Myocyte (in vitro differentiated cells): Measurements from ENCODE around the gene SAMD7. TPM values are rescaled to one million over a fixed set of nuclear protein-coding genes. Genes with fewer than 3 reads are reported as not detected.

Experiments
- DNase-seq: peaks from one replicate; pipeline ENCODE4 v3.0.0-alpha.2; 2012; ENCODE audit warnings: low read depth
- total RNA-seq: library from RNA; depleted of rRNA; stranded (reverse); fragments of >200 nt; gene quantifications from 2 replicates; pipeline ENCODE4 v1.2.3, GENCODE V29; 2014

The SAMD7 gene
- total RNA-seq, 1 donor from 2014 or later = not detected

- DNase-seq = no peak
Measured at GRCh38 chr3:169907476-169907875, 3.9 kb upstream of the SAMD7 start.

DNA sequence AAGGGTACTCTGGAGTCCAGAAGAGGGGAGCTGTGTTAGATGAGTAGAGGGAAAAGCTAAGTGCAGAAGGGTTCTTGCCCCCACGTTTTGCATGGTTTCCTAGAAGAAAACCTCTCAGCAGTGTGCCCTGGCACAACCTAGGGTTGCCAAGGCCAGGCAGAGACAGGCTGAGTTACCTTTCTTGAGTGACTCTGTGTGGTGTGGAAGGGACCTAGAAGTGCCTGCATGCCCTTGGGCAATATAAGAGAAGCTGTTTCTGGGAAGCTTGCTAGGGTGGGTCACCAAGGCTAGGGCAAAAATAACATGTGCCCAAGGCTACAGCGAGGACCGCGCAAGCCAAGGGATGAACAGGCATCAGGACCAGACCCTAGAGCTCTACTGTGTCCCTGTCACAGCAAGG, 3.4 kb upstream of the SAMD7 start:
- DNase-seq = no peak

- no peak for DNase-seq
Measured at GRCh38 chr3:169913323-169913722, 2.0 kb downstream of the SAMD7 start.

DNA sequence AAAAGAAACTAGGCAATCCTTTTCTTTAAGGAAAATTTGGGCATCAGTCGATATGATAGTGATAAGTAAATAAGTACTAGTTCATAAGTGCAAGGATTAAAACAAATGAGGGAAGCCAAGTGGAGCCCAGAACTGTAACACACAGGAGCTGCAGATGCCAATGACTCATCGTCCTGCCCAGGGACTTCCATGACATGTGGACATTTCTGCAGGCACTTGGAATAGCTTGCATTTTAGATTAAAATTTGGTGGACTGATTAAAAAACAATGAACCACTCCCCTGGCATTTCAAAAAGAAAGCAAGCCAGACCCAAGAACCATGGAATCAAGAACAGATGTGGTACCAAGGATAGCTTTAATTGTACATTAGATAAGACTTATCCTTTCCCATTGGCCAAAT, 2.9 kb downstream of the SAMD7 start:
- peak; percentile 34 for DNase-seq

DNA sequence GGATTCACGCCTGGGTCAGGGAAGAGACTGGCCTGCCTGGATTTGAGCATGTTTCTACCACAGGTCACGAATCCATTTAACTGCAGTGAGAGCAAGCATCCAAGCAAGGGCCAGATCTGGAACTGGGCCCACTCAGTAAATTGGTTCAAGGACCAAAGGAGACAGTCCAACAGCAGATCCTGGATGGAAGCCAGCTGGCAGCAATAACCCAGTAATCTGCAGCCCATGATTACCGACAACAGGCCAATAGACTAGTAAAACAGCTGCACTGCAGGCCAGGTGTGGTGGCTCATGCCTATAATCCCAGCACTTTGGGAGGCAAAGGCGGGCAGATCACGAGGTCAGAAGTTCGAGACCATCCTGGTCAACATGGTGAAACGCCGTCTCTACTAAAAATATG, 11.8 kb downstream of the SAMD7 start:
- peak; percentile 12 for DNase-seq

DNA sequence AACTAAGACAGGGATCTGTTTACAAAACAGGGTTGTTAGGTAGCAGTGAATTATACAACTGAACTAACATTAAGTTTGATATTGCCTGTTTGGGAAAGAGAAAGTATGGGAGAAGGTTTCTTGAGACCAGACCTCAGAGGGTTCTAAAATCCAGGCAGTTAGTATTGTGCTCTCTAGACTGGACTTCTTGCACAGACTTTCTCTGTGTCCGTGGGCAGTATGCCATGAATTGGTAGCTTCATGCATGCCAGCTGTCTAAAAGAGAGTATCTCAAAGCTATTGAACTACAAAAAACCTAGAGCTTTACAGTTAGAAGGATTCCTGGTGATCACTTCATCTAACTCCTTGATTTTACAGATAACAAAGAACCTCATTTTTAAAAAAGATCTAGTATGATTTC, 12.5 kb downstream of the SAMD7 start:
- no peak for DNase-seq

DNA sequence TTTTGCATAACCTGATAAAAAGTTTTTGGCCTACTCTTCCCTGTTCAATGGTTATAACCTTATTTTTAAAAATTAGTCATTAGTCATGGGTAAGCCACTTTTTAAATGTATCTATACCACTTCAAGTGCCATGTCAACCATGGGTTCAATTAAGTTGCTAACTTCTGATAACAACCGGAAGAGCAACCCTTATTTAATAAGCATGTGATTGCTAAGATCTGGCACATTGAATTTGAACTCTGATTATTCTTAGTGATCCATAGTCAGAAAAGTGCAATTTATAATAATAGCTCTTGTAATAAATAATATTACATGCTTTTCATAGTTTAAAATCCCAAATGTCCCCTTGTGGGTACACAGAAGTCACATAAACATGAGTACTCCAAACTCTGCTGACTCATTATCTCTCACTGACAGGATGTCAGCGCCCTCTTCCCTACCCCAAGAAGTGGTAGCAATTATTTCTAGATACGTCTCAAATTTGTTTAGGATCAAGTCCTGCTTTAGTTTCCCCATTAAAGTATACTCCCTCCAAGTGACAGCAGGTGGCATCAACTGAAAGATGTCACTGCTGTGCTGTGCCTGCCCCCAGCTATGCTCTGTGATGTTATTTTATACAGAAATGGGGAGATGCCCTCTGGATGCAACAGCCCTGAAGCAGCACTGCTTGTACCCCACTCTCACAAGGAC, 18.6 kb downstream of the SAMD7 start:
- no peak for DNase-seq

DNA sequence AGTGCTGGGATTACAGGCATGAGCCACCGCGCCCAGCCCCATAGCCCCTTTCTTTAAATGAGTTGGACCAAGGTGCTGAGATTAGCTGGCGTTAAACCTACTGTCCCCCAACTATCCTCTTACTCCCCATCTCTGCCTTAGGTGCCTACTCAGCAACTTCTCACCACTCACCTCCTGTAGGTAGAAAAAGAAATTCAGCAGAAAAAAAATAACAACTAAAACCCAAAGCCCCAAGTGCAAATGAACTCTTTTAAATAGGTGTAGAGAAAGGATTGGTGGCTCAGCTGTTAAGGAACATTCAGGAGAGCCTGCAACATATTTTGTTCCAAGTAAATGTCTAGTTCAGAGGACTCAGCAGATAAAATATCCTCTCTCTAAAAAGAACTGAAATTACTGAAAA, 19.5 kb downstream of the SAMD7 start:
- DNase-seq = no peak

DNA sequence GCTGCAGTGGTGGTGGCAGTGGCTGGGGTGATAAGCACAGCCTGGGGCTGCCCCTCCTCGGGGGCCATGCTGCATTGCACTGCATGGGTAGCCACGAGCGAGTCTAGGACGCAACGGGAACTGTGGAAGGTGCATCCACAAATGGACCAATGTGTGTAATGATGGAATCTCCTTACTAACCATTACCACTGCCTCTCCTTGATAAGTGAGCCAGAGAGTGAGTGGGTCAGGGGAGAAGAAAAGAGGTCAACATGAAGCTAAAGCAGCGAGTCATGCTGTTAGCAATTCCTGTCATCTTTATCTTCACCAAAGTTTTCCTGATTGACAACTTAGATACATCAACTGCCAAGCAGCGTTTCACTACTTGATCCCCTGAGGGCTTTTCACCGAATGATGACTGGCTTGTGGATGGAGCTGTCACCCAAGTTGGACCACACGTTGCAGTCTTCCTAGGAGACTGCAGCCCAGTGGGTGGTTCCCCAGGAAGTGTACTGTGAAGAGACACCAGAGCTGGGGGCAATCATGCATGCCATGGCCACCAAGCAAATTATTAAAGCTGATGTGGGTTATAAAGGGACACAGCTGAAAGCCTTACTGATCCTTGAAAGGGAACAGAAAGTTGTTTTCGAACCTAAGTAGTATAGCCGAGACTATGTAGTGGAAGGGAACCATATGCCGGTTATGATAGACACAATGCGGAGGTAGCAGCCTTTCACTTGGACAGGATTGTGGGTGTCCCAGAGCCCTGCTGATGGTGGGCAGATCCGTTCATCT, 20.6 kb downstream of the SAMD7 start:
- DNase-seq = no peak

DNA sequence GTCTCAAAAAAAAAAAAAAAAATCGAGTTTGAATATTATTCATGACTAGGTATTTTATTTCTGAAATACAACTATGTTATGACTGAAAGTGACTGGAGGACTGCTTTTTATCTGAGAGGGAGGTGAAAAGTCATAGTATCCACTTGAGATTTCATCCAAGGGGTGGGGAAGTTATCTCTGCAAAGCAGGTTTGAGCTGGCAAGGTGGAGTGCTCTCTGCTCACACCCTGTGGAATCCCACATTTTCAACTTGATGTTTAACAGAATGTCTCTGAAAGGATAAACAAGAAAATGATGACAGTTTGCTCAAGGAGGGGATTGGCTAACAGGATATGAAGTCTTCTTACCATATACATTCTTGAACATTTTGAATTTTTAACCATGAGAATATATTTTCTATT, 27.9 kb downstream of the SAMD7 start:
- no peak for DNase-seq

DNA sequence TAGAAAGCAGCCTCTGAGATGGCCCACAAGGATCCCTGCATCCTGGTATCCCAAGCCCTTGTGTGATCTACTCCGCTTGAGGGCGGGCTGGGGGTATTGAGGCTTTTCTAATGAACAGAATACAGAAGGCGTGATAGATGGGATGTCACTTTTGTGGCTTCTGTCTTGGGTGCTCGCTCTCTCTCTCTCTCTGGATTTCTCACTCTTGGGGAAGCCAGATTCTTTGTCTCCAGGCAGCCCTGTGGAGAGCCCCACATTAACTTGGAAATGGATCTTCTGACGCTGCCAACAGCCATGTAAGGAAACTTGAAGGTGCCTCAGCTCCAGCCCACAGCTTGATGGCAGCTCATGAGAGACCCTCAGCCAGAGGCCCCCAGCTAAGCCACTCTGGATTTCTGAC, 28.4 kb downstream of the SAMD7 start:
- DNase-seq = no peak

DNA sequence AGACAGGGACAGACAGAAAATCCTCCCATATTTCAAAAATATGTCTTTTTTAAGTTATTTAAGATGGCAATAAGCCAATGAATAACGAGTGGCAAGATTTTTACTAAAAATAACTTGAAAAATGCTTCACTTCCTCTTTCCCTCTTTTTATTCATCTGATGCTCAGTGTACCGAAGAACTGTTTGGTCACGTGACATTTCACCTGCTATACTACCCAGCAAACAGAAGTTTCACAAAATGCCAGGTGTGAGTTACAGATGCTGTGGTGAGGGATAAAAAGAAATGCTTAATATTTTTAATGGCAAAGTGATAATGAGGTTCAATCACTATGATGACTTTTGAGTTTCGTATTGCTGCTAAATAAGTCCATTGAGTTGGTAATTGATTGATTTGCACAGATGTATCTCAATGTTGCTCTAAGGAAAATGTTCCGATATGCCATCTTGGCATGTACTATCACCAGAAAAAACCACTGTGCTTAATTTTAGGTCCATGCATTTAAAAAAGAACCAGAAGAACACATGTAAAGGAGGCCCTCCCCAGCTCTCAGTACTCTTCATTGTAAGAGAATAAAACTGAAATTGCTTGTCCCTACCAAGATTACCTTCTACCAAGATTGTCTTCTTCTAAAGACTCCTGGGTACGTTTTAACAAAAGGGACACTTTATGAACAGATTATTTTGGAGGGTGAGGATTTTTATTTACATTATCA, 29.3 kb downstream of the SAMD7 start:
- no peak for DNase-seq

DNA sequence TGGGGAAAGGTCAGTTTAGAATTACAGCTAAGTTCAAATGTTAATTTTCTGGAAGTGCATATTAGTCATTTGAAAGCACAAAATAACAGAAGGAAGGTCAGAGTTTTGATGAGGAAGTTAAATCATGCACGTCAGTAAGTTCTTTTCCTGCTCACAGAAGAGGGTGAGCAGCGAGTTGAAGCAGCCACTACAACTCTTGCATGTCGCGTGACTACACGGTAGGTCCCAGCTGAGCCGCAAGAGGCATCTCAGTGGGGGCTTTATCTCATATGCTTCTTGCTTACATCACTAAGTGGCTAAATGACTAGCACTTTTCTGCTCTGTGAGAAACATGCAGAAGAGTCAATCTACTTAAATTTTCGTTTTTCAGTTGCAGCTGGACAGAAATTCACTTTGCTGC, 33.9 kb downstream of the SAMD7 start:
- DNase-seq = no peak

GRCh38 chr3:169946336-169946735, 35.0 kb downstream of the SAMD7 start:
- DNase-seq = no peak

- no peak for DNase-seq
Measured at GRCh38 chr3:169948559-169949448, 37.4 kb downstream of the SAMD7 start.

- DNase-seq = no peak
Measured at GRCh38 chr3:169952045-169952444, 40.7 kb downstream of the SAMD7 start.

DNA sequence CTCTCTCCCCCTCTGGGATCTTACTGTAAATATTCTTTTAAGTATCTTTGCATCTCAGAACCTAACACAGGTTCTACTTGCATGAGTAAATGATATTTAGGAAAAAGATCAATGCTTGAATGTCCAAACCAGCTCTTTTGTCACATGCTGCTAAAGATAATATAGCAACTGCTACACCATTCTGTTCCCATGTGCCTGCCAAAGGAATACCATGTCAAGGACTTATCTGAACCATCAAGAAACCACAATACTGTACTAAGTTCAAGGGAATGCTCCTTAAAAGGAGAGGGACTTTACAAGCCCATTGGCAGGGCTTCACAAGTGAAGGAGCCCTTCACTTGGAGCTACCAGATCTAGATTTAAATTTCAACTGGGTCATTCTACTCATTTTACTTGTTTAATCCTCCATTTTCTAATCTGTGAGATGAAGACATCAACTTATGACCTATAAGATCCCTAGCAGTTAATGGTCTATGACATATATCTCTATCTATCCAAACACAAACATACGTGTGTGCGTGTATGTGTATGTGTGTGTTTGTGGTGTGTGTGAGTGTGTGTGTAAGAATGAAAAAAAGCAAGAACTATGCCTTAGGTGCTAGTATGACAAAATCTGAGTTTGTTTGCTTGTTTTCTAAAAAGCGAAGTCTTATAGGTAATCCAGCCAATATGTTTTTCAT, 42.2 kb downstream of the SAMD7 start:
- no peak for DNase-seq

GRCh38 chr3:169954142-169954756, 42.9 kb downstream of the SAMD7 start:
- DNase-seq = no peak

DNA sequence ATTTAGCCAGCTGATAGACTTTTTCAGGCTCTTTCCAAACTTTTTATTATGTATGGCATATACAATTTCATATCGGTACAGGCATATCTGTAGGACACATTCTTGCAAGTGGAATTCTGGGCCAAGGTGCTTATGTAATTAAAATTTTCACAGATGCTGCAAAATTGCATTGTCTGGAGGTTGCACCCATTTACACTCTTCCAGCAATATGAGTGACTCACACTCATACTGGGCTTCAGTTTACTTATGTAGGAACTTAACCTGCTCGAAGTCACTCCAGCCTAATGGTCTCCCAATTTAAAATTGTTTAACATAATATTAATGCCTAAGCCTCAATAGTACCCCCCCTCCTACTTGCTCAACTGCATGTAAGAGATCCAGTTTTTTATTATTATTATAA, 44.0 kb downstream of the SAMD7 start:
- DNase-seq = no peak

GRCh38 chr3:169964176-169964575, 52.8 kb downstream of the SAMD7 start:
- no peak for DNase-seq
